IMR-90 (cell line): ENCODE results near the gene ZNF439.
A peak's percentile ranks its signal among the peaks of the same experiment; 100 is the strongest.

ENCODE experiments used
- BHLHE40 ChIP-seq: fragments of 150-350 bp; IDR thresholded peaks from 2 replicates; pipeline ENCODE4 v1.6.1; 2016; ENCODE audit warnings: mild to moderate bottlenecking, low read depth, low read length
- CHD1 ChIP-seq: IDR thresholded peaks from 2 replicates; pipeline ENCODE4 v1.6.1; 2012; ENCODE audit warnings: low read depth, low read length, improper control_type of control experiment
- FOS ChIP-seq: fragments of 150-350 bp; IDR thresholded peaks from 2 replicates; pipeline ENCODE4 v1.6.1; 2016; ENCODE audit warnings: low read depth, low read length
- MAZ ChIP-seq: IDR thresholded peaks from 2 replicates; pipeline ENCODE4 v1.6.1; 2012; ENCODE audit warnings: low read depth, mild to moderate bottlenecking, low read length, improper control_type of control experiment, moderate library complexity, borderline replicate concordance
- POLR2A ChIP-seq: IDR thresholded peaks from 2 replicates; pipeline ENCODE4 v1.6.1; 2012; ENCODE audit warnings: mild to moderate bottlenecking, low read depth, low read length
- RAD21 ChIP-seq: IDR thresholded peaks from 2 replicates; pipeline ENCODE4 v1.6.1; 2012; ENCODE audit warnings: low read length, improper control_type of control experiment
- SMC3 ChIP-seq: fragments of 150-350 bp; IDR thresholded peaks from 2 replicates; pipeline ENCODE4 v1.6.1; 2016; ENCODE audit warnings: low read depth, mild to moderate bottlenecking, antibody characterized with exemption, low read length, moderate library complexity
- TF ChIP-seq, protein P1 (sequence below): conservative IDR thresholded peaks from 2 replicates; pipeline ENCODE4 v1.5.1; 2012; ENCODE audit warnings: mild to moderate bottlenecking, low read depth, low read length, improper control_type of control experiment
- TF ChIP-seq, protein P2 (sequence below): fragments of 150-350 bp; IDR thresholded peaks from 2 replicates; pipeline ENCODE4 v1.6.1; 2016; ENCODE audit warnings: low read depth, mild to moderate bottlenecking, low read length, moderate library complexity, borderline replicate concordance

DNA sequence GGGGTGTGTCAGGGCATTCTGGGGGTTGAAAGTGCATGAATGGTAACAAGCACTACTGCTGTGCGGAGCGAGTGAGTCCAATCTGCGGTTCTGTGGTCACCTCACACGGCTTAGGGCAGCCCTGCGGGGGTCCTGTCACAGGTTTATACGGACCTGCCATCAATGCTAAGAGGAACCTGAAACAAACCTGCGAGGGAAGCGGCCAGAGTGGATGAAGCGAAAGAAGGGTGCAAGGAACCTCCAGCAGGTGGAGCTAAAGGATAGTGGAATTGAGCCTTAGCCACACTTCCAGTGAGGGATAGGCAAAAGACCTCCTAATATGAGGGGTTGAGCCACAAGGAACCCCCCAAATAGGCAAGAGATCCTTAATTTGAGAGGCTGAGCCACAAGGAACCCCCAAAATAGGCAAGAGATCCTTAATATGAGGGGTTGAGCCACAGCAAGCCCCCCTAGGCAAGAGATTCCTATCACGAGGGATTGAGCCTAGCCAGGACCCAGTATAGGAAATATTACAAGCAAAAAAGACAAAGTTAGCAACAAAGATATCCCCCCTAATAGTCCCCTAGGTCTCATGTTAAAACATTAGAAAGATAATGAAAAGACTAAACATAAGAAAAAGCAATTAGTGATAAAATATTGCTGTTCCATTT lies 32.8 kb downstream of the ZNF439 start:
- TF ChIP-seq, protein P1, sequence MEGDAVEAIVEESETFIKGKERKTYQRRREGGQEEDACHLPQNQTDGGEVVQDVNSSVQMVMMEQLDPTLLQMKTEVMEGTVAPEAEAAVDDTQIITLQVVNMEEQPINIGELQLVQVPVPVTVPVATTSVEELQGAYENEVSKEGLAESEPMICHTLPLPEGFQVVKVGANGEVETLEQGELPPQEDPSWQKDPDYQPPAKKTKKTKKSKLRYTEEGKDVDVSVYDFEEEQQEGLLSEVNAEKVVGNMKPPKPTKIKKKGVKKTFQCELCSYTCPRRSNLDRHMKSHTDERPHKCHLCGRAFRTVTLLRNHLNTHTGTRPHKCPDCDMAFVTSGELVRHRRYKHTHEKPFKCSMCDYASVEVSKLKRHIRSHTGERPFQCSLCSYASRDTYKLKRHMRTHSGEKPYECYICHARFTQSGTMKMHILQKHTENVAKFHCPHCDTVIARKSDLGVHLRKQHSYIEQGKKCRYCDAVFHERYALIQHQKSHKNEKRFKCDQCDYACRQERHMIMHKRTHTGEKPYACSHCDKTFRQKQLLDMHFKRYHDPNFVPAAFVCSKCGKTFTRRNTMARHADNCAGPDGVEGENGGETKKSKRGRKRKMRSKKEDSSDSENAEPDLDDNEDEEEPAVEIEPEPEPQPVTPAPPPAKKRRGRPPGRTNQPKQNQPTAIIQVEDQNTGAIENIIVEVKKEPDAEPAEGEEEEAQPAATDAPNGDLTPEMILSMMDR = peak; percentile 70
- TF ChIP-seq POLR2A (no peak), BHLHE40 (no peak), FOS (no peak), MAZ (no peak), RAD21 (peak; percentile 88), SMC3 (peak; percentile 65), CHD1 (no peak)
- TF ChIP-seq, protein P2, sequence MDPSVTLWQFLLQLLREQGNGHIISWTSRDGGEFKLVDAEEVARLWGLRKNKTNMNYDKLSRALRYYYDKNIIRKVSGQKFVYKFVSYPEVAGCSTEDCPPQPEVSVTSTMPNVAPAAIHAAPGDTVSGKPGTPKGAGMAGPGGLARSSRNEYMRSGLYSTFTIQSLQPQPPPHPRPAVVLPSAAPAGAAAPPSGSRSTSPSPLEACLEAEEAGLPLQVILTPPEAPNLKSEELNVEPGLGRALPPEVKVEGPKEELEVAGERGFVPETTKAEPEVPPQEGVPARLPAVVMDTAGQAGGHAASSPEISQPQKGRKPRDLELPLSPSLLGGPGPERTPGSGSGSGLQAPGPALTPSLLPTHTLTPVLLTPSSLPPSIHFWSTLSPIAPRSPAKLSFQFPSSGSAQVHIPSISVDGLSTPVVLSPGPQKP = no peak
